Esophagus muscularis mucosa (tissue), 4 donors: ENCODE measurements around the gene MARK2. TPM values are rescaled to one million over a fixed set of nuclear protein-coding genes. Genes with fewer than 3 reads are reported as not detected.

Experiments
- DNase-seq: peaks from one replicate; pipeline ENCODE4 v3.0.0-alpha.2; 2017; ENCODE audit errors: extremely low spot score
- H3K27ac ChIP-seq, 4 donors: fragments of 200-600 bp; sonication (generic); replicated peaks in 1 of 4; 1 replicate in 3 of 4; 2 replicates in 1 of 4; pipeline ENCODE4 v1.5.1; 2016 to 2019; ENCODE audit warnings: mild to moderate bottlenecking in 1 of 4
- H3K27me3 ChIP-seq, 4 donors: fragments of 200-600 bp; sonication (generic); one replicate each; pipeline versions ENCODE4 v1.5.1 to v1.6.0; 2016 to 2019
- H3K36me3 ChIP-seq, 4 donors: fragments of 200-600 bp; sonication (generic); one replicate each; pipeline ENCODE4 v1.5.1; 2016 to 2019
- H3K4me1 ChIP-seq, 4 donors: fragments of 200-600 bp; sonication (generic); one replicate each; pipeline ENCODE4 v1.5.1; 2016 to 2019
- H3K4me3 ChIP-seq, 4 donors: fragments of 200-600 bp; sonication (generic); 1 replicate in 2 of 4; 2 replicates in 2 of 4; pipeline ENCODE4 v1.5.1; 2016 to 2019; ENCODE audit warnings: mild to moderate bottlenecking in 4 of 4, moderate library complexity in 1 of 4
- H3K9me3 ChIP-seq, 4 donors: fragments of 200-600 bp; sonication (generic); 1 replicate in 3 of 4; 2 replicates in 1 of 4; pipeline ENCODE4 v1.5.1; 2016 to 2019
- CTCF ChIP-seq, 3 experiments: fragments of 200-600 bp in 2 of 3; fragments of 450-650 bp in 1 of 3; sonication (generic) in 2 of 3; IDR thresholded peaks; one replicate each; pipeline ENCODE4 v1.5.1; 2017 to 2019; ENCODE audit warnings: antibody characterized with exemption in 3 of 3, mild to moderate bottlenecking in 2 of 3, moderate library complexity in 1 of 3
- EP300 ChIP-seq: sonication (generic); formaldehyde crosslinking; IDR thresholded peaks from one replicate; pipeline ENCODE4 v1.6.1; 2017; ENCODE audit warnings: antibody characterized with exemption
- POLR2A ChIP-seq: fragments of 450-650 bp; IDR thresholded peaks from one replicate; pipeline ENCODE4 v1.6.1; 2017; ENCODE audit warnings: antibody characterized with exemption, moderate library complexity, mild to moderate bottlenecking, low read depth
- POLR2AphosphoS5 ChIP-seq, 2 donors: sonication (generic); formaldehyde crosslinking; IDR thresholded peaks; one replicate each; pipeline ENCODE4 v1.6.1; 2017; ENCODE audit warnings: antibody characterized with exemption in 2 of 2
- WGBS: methylation state at CpG from one replicate; pipeline ENCODE4 v1.1.5; 2018; 5-methylcytosine and 5-hydroxymethylcytosine counted together
- intact Hi-C: fragments of 100-400 bp; cut with DNase I; formaldehyde crosslinking; loops from one replicate; pipeline ENCODE4 v1.15.1; 2023
- total RNA-seq, 4 donors: library from RNA; depleted of rRNA; stranded (reverse); fragments of >200 nt; gene quantifications; one replicate each; pipeline versions ENCODE4 v1.1.0 to v1.2.1, GENCODE V29; 2016

The MARK2 gene
- total RNA-seq, 4 donors from 2014 or later, result 21.5 to 38.1 (median 30.6) TPM

DNA sequence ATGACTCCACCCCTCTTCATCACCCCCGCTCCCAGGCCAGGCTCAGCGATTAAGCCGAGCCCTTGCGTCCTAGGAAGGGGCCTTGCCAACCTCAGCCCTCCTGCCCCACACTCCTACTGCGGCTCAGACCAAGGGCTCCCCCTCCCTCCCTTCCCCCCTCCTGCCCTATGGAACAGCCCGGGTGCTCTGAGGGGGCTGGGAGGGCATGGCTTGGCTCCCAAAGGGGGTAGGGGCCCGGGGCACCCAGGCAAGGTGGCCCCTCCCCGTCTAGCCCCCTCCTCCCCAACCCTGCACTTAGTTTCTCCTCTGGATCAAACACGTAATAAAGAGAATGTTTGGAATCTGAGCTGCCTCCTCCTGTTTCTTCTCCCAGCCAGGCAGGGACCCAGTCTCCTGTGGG lies 71.8 kb downstream of the MARK2 start:
- H3K36me3 ChIP-seq, result peaks cover 10 to 47% (median 45%) of the 10 kb centered on the region in 4 donors
- WGBS, result 61% methylated on average over 9 of the region's 9 CpGs

GRCh38 chr11:63911440-63911839 lies 72.5 kb downstream of the MARK2 start:
- H3K9me3 ChIP-seq, result no peaks in the 10 kb centered on the region
- H3K4me3 ChIP-seq, result no peak overlapping the region
- H3K27me3 ChIP-seq, result no peaks in the 10 kb centered on the region
- TF ChIP-seq POLR2A (no peak), POLR2AphosphoS5 (IDR thresholded peaks at IDR 0.05) (no peak), CTCF (IDR thresholded peaks at IDR 0.05) (no peak), EP300 (no peak)
- H3K27ac ChIP-seq, result no peak overlapping the region
- peaks cover 24 to 56% (median 41%) of the 10 kb centered on the region in 4 donors for H3K4me1 ChIP-seq
- 91% methylated on average over 5 of the region's 8 CpGs for WGBS
- peaks cover 5 to 39% (median 38%) of the 10 kb centered on the region in 4 donors for H3K36me3 ChIP-seq
- intact Hi-C loops, result no loop called here
- DNase-seq, result no peak

More for the DNA sequence above, 71.8 kb downstream of the MARK2 start:
- Histone ChIP-seq H3K27ac (no peak overlapping the region), H3K27me3 (no peaks in the 10 kb centered on the region), H3K4me3 (no peak overlapping the region), H3K4me1 (peaks cover 17 to 48% (median 34%) of the 10 kb centered on the region in 4 donors), H3K9me3 (no peaks in the 10 kb centered on the region)
- intact Hi-C loops, result no loop called here
- TF ChIP-seq POLR2A (no peak), POLR2AphosphoS5 (IDR thresholded peaks at IDR 0.05) (no peak), EP300 (no peak), CTCF (IDR thresholded peaks at IDR 0.05) (no peak)
- no peak for DNase-seq

DNA sequence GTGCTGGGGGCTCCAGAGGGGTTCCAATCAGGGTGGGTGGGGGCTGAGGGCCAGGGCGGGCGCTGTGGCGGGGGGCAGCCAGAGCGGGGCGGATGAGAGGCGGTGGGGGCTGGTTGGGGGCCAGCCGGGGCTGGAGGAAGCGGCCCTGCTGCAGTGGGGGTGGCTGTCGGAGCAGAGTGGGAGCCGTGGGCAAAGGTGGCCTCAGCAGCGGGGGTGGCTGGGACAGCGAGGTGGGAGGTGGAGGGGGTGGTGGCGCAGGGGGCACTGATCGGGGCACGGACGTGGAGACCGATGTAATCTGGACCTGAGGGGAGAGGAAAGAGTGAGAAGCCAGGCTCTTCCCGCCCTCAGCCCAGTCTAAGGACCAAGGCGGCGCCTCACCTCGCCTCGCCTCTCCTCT lies 73.0 kb downstream of the MARK2 start:
- DNase-seq, result no peak
- no peak overlapping the region for H3K27ac ChIP-seq
- H3K4me3 ChIP-seq, result no peak overlapping the region
- peaks cover 5 to 35% (median 34%) of the 10 kb centered on the region in 4 donors for H3K36me3 ChIP-seq
- intact Hi-C loops, result no loop called here
- 87% methylated on average over 21 of the region's 22 CpGs for WGBS
- no peak for TF ChIP-seq POLR2A
- no peak for TF ChIP-seq POLR2AphosphoS5 (IDR thresholded peaks at IDR 0.05)
- no peak for TF ChIP-seq CTCF (IDR thresholded peaks at IDR 0.05)
- no peak for TF ChIP-seq EP300
- peaks cover 27 to 58% (median 45%) of the 10 kb centered on the region in 4 donors for H3K4me1 ChIP-seq
- no peaks in the 10 kb centered on the region for H3K9me3 ChIP-seq
- H3K27me3 ChIP-seq, result no peaks in the 10 kb centered on the region

- no peaks in the 10 kb centered on the region for H3K9me3 ChIP-seq
- peaks cover 3 to 27% (median 25%) of the 10 kb centered on the region in 4 donors for H3K36me3 ChIP-seq
- H3K27me3 ChIP-seq, result no peaks in the 10 kb centered on the region
- no peak overlapping the region for H3K4me3 ChIP-seq
- H3K4me1 ChIP-seq, result peaks cover 33 to 58% (median 49%) of the 10 kb centered on the region in 4 donors
- intact Hi-C loops, result no loop called here
- no peak overlapping the region for H3K27ac ChIP-seq
- no peak for DNase-seq
- TF ChIP-seq POLR2A, result no peak
- no peak for TF ChIP-seq POLR2AphosphoS5 (IDR thresholded peaks at IDR 0.05)
- no peak for TF ChIP-seq CTCF (IDR thresholded peaks at IDR 0.05)
- TF ChIP-seq EP300, result no peak
- 86% methylated on average over 7 of the region's 7 CpGs for WGBS
These were observed 73.8 kb downstream of the MARK2 start for GRCh38 chr11:63912678-63913077.
